HG03469 (cell line): Measurements from ENCODE around the gene VTCN1.
"Not testable (repeated sequence)": the region's sequence is repeated elsewhere in the genome, so short reads cannot be mapped to it uniquely, and the experiment has no call there.

Experiments
- ATAC-seq: cut with Tn5 transposase; IDR thresholded peaks from one replicate; pipeline ENCODE4 v1.9.1; 2021; ENCODE audit warnings: mild to moderate bottlenecking, moderate library complexity, moderate number of reproducible peaks; ENCODE audit not compliant: unreplicated experiment

Gene VTCN1

DNA sequence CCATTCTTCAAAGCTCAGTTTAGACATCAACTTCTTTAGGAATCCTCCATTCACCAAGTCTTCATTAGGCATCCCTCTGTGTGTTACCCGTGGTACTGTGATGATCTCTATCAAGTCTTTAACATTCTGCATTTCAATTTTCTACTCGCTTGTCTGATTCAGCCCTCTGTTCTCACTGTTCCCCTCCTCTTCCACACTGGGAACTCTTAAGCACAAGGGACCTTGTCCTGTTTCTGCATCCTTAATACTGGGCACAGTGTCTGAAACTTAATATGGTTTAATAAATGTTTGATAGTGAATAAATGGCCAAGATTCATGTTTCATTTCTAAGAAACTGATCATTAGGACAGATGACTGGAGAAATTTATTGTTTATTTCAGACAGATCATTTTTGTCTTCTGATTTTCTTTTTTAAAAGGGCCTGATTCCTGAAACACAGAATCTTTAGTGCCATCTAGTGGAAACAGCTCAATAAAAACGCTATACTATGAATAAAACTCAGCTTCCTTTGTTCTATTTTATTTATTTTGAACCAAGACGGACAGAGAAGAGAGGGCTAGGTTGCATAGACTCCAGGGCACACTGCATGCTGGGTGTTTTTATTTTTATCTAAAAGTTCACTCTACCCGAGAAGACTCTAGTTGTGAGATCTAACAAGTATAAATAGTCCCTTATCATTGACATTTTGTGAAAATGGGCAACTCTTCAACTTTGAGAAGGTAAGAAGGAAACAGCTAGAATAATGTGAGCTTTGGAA is 82.2 kb downstream of the VTCN1 start:
- no peak for ATAC-seq

DNA sequence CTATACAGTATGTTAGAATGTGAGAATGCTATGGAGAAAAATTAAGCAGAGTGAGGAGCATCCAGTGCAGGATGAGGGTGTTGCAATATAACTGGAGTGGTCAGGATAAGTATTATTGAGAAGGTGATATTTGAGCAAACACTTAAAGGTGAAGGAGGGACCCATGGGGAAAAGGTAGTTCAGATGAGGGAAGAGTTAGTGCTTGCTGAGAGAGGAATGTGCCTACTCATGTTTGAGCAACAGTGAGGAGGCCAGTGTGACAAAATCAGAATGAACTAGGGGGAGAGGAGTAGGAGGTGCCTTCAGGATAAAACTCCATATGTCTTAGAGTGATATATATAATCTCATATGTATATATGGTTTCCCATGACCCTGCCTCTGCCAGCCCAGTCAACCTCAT is 82.9 kb downstream of the VTCN1 start:
- no peak for ATAC-seq

DNA sequence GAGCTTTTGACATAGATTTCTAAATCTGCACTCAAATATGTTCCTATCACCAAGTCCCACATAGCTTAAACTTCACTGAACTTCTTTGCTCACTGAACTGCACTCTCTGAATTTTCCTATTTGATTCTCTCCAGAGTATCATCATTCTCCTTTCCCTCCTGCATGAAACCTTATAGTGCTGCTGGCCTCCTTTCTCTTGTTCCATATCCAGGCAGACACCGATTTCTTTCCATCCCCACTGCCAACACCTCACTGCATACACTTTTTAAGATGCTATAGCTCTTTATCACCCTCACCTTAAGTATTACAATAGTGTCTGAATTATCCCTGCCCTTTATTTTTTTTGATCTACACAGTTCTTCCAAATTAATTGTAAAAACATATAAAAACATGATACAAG is 86.1 kb downstream of the VTCN1 start:
- ATAC-seq: no peak

DNA sequence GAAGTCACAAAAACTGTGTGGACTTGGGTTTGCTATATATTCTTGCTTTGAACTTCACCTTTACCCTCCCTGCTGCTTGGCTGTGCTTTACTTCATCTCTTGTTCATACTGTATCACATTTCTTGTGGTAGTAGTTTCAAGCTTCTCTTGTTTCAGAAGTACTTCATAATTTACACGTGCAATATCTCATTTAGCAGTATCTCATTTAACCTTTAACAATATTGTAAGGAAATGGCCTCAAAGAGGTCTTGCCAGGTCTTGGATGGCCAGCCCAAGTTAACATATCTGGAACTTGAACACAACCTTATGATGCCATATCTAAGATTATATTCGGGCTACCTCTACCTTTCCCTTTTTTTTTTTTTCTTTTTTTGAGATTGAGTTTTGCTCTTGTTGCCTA is 87.5 kb downstream of the VTCN1 start:
- ATAC-seq: no peak

DNA sequence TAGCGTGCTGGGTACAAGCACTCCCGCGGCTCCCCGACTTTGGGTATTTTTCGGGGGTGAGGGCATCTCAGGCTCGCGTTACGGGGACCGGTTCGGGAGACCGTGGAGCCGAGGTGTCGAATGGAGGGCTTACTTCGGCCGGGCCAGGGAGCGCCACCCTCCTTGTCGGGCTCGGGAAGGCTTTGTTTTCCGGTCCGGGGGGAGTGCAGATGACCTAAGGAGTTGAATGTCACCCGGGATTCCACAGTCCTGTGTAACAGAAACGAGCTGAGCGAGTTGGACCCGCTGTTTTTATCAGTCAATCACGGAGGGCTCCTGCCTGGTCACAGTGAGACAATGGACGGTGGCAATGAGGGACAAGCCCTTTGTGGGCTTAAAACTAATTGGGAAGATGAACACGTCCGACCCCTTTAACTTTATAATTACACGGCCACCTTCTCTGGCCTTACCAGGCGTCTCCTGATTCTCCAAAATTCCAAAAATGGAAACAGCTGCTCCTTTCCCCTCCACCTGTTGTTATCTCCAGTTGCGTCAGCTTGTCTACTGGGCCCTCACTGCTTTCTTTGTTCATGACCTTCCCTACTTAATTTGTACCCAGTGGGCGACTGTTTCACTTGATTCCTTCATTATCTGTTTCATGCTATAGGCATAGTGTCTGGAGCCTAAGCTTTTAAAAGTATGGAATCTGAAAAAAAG is 88.2 kb downstream of the VTCN1 start:
- ATAC-seq: no peak

DNA sequence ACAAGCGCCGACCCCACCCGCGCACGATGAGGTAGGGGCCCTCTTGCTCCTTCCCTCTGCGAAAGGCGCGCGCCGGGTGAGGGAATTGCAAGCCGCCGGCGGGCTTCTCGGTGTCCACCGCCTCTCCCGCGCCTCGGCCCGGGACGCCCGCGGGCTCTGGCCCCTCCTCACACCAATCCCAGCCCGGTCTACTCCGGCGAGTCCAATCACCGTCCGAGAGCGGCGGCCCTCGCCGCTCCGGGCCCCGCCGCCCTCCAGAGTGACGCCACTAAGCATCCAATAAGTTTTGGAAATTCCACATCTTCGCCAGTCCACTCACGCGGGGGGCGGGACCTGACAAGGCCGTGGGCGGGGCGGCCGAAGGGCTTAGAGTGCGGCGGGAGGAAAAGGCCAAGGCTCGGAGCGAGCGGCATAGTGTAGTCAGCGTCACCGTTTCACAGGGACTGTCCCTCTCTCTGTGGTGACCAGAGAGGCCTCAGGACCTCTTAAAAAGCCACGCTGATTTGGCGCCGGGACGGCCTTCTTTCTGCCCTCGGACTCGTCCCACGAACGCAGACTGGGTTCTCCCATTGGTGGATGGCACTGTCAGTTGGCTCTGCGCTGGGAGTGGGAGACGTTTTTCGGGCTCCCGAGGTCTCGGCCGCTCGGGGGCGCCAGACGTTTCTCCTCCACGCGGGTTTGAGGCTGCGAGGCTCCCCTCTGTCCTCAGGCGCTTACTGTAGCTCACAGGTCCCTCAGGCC is 89.0 kb downstream of the VTCN1 start, which contains the start of gene TRIM45:
TSS of gene TRIM45 (minus strand) at position 161 of the 741 bp plus-strand sequence. CDS start 548 bp downstream, outside the sequence.
- ATAC-seq: peak; percentile 73

DNA sequence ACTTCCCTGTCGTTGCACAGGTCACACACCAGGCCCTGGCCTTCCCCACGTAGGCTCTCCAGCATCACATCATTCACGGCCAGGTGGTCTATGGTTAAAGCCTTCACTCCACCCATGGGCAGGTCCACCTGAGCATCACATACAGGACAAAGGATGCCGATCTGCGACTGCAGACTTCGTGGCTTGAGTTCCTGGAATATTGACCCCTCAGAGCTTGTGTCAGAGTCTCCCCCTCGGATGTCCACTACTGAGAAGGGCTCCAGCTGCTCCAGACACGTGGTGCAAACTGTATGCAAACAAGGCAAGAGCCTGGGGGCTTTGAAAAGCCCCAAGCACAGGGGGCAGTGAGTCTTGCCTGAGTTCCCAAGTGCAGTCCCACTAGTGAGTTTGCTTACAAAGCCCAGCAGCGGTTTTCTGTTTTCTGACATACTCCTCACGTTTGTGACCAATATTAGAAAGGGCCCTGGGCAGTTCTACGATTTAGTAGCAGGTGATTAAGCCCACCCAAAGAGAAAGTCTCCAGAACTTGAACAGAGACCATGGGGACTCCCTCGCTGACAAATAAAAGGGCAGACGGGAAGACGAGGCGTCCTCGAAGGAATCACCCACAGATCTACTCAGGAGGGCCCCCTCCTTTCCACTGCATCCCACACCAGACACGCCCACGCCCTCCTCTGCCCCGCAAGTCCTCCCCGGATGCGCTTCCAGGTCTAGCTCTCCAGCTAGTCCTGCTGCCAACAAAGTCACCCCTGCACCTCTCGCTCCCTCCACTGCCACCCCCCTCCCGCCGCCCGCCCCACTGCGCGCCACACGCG is 89.7 kb downstream of the VTCN1 start:
- no peak for ATAC-seq

DNA sequence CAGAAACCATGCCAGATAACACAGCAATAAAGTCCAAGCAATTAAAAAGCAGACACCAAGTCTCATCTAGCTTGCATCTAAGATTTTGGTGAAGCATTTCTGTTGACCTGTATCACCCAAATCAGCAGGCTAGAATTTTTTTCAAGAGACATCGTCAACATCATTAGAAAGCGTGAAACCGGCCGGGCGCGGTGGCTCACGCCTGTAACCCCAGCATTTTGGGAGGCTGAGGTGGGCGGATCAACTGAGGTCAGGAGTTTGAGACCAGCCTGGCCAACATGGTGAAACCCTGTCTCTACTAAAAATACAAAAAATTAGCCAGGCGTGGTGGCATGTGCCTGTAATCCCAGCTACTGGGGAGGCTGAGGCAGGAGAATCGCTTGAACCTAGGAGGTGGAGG is 91.6 kb downstream of the VTCN1 start:
- ATAC-seq: not testable (repeated sequence)

DNA sequence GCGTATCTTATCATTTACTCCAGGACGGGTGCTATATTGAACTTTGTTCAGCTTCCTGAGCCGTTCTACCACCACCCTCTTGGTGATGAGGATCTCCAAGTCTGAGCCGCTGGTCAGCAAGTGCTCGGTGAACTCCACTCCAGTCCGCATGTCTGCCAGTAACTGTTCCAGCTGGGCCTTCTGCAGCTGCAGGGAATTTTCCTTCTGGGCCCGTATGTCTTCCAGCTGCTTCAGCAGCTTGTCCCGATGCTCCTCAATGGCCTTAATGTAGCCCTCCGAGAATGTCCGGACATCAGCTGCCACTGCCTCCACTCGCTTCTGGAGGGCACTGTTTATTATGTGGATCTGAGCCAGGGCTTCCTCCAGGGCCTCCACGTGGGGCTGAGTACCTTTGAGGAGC is 92.6 kb downstream of the VTCN1 start:
- no peak for ATAC-seq

DNA sequence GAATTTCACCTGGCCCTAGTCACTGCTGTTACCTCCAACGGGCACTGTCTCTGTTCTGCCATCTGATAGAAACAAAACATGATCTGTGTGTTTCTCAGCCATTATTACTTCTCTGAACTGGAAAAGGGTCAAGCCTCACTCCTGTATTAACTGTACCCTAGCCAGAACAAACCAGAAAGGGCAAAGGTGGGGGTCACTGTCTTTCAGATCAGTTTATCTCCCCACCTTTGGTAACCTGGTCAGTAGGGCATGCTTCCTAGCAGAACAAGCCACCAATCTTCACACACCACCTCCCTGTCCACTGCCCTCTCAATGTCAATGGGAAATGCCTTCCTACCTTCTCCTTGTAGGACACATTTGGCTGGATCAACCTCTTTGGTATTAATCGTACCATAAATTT is 93.0 kb downstream of the VTCN1 start:
- ATAC-seq: no peak

DNA sequence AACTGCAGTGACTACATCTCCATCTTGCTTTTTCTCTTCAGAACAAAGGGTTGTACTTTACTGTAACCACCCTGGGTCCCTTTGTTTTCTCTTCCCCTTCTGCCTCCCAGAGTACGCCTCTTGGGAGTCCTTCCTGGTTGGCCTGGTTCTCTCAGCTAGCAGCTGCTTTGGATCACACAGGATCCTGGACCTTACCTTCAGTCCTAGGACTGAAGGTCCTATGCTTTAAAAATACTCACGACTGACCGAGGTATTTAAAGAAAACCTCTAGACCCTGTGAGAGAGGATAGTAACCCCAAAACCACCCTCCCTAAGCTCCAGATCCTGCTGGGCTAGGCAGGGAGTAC is 94.0 kb downstream of the VTCN1 start:
- ATAC-seq: no peak

DNA sequence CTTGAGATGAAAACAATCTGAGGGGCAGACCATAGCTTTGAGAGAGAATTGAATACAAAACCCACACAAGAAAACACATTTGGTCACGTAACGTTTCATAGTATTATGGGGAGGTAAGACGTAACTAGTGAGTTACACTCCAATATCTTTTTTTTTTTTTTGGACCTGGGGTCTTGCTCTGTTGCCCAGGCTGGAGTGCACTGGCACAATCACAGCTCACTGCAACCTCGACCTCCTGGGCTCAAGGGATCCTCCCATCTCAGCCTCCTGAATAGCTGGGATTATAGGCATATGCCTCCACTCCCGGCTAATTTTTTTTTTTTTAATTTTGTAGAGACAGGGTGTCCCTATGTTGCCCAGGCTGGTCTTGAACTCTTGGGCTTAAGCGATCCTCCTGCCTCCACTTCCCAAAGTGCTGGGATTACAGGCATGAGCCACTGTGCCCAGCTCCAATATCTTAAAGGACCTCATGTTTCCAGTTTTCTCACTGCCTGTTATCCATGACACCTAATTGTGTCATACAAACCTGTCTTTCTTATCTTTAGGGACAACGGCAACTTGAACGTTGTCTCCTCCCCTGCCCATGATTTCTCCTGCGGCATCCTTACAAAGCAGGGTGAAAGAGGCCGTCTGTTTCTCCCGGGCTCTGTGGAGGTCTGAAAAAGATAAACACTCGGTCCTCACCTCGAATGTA is 94.5 kb downstream of the VTCN1 start:
- ATAC-seq: no peak

DNA sequence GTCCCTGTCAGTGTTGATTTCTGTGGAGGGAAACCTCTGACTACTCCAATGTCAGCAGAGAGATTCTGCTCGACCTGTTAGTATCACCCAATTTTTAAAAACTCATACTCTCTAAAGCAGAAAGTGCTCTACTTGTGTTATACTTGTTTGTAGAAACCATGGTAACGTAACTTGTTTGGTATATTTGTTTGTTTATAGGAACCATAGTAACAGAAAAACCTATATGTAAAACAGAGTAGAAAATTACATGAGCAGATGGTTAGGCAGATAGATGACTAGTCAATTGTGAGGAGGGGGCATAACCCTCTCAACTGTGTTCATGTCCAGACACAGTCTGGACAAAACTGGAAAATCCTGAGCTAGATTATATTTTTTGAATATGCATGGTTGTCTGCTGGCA is 95.8 kb downstream of the VTCN1 start:
- ATAC-seq: no peak

DNA sequence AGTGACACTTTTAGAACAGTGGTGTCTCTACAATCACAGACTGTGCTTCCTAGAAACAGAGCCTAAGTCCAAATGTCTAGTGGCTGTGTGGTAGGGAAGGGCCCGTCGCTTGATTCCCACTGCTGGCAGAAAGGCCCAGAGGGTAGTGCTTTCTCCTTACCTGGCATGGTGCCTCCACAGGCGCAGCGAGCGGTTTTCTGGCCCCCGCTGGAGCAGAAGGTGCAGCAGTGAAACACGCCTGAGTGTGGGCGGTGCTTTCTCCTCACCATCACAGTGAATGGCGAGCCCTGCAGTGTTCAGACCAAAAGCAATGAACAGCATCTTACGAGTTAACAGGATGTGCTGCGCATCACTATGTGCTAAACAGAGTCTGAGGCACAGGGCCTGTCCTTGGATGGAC is 97.5 kb downstream of the VTCN1 start:
- ATAC-seq: no peak

DNA sequence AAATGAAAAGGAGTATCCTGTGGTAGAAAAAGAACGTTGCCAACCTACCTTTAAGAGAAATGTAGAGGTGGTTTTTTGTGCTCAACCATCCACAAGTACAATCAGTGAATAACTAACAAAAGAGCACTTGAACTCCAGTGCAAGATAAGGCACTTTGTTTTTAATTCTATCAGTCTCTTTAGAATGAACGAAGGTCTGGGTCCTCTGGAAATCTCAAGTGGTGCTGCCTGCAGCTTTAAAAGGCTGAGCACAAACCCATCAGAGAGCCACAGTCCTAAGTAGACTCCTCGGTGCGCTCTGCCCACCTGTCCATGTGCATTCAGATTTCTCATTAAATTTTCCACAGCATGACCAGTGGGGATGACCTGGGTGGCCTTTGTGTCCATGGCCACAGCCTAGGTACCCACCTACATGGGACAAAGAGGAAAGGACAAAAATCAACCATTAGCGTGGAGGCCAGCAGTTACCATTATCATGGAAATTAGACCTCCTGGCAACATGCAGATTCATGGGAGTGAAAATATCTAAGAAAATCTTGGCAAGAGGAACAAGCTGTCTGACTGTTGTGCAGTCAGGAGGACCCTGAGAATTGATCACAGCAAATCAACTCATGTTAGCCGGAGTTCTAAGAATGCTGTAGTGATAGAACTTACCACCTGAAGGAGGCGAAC is 98.5 kb downstream of the VTCN1 start:
- no peak for ATAC-seq

DNA sequence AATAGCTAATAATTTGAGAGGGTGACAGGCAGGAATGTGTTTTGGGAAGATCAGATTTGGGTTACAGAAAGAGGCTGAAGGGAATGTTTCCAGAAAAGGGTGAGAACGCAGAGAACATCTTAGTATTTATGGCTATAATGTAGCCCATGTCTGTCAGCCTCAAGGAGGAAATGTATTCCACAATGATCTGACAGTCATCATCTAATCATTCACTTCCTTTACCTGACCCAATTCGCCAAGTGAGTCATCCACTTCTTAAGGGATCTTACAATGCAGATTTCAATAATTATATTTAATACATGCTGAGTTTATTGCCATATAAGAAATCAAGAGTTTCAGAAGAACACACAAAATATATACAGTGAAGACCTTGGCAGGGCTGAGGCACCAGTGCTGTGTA is 100.0 kb downstream of the VTCN1 start:
- no peak for ATAC-seq

DNA sequence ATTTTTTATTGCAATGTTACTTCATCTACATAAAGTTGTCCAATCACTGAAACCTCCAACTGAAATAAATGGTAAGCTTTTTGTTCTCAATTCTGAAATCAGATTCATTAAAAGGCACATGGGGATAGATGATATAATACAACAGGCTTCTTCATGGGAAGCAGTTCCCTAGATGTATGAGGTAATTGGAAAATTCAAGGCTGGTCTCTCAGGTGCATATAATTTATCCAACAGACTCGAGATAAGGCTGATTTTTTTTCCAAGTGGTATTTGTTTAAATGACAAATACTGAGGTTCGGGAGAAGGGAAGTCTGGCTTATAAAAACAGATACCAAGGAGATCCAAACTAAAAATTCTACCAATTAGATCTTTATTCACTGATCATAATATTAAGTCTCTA is 103.4 kb downstream of the VTCN1 start:
- no peak for ATAC-seq

DNA sequence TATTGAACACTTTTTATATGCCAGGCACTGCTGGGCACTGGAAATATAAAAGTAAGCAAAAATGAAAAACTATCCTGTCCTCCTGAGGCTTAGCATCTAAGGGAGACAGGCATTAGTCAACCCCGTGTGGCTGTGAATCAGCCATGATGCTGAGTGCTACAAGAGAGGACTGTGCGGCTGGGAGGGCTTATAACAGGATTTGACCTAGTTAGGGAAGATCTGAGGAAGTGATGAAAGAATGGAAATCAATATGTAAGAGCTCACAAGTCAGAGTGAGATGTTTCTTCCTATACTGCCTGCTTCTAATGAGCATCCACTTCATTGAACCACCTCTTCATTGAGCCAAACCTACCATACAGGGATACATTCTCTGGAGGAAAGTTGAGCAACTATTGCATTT is 104.2 kb downstream of the VTCN1 start:
- no peak for ATAC-seq

DNA sequence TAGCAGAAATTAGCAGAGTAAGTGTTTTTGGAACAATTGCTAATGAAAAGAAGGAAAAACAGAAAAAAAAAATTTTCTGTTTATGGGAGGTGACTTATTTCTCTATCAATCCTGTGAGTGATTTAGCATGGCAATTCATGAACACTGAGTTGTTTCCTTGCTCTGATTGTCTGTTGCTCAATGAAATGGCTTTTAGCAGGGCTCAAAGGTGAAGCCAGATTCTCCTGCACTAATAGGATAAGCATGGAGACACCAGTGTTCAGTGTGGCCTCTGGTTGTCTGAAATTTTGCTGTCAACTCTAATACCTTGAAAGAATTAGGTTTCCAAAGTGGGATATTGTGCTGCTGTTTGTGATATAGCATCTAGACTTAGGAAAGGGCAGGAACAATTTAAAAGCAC is 105.0 kb downstream of the VTCN1 start:
- no peak for ATAC-seq

DNA sequence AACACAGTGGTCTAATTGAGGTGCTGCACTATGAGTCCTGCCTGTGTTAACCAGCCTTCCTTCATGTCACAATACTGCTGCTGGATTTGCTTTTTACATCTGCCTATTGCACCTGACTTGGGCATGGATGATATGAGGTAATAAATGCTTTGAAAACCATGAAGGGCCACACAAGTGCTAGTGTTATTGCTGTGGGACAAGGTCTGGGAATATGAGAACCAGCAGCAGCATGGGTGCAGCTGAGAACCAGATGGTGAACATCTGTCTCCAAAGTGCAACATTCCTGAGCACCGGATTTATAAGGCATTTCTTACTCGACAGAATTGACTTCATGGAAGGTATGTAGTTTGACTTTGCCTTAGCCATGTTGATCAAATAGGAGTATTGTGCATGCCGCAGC is 105.7 kb downstream of the VTCN1 start:
- no peak for ATAC-seq
